GM18867 (cell line): ENCODE data around the gene CD300A.
A peak's percentile ranks its signal among the peaks of the same experiment; 100 is the strongest.
"Not testable (repeated sequence)": the region's sequence is repeated elsewhere in the genome, so short reads cannot be mapped to it uniquely, and the experiment has no call there.

Experiments
- ATAC-seq: cut with Tn5 transposase; IDR thresholded peaks from one replicate; pipeline ENCODE4 v1.9.1; 2021; ENCODE audit warnings: mild to moderate bottlenecking, moderate library complexity; ENCODE audit not compliant: unreplicated experiment

The CD300A gene

GRCh38 chr17:74478420-74479100, 12.1 kb downstream of the CD300A start:
- ATAC-seq = peak; percentile 58

- no peak for ATAC-seq
Observed at GRCh38 chr17:74480290-74480689, 13.9 kb downstream of the CD300A start.

- no peak for ATAC-seq
Observed at GRCh38 chr17:74481621-74482020, 15.2 kb downstream of the CD300A start.

GRCh38 chr17:74484066-74484465, 17.6 kb downstream of the CD300A start:
- ATAC-seq = no peak

GRCh38 chr17:74485022-74485743, 18.7 kb downstream of the CD300A start:
- no peak for ATAC-seq

- ATAC-seq = no peak
Observed at GRCh38 chr17:74485841-74486240, 19.4 kb downstream of the CD300A start.

GRCh38 chr17:74488276-74488675, 21.8 kb downstream of the CD300A start:
- not testable (repeated sequence) for ATAC-seq

GRCh38 chr17:74490716-74491115, 24.3 kb downstream of the CD300A start:
- ATAC-seq = no peak

GRCh38 chr17:74491626-74492025, 25.2 kb downstream of the CD300A start:
- ATAC-seq = no peak

GRCh38 chr17:74493331-74493833, 26.9 kb downstream of the CD300A start:
- ATAC-seq = no peak

- no peak for ATAC-seq
Observed at GRCh38 chr17:74497471-74497870, 31.0 kb downstream of the CD300A start.

GRCh38 chr17:74499992-74500391, 33.6 kb downstream of the CD300A start:
- no peak for ATAC-seq

- ATAC-seq = no peak
Observed at GRCh38 chr17:74502861-74503260, 36.4 kb downstream of the CD300A start.

GRCh38 chr17:74503949-74504348, 37.5 kb downstream of the CD300A start:
- ATAC-seq = not testable (repeated sequence)

GRCh38 chr17:74508156-74508555, 41.7 kb downstream of the CD300A start:
- no peak for ATAC-seq

- no peak for ATAC-seq
Observed at GRCh38 chr17:74512036-74512435, 45.6 kb downstream of the CD300A start.

GRCh38 chr17:74512624-74513091, 46.2 kb downstream of the CD300A start:
- no peak for ATAC-seq

GRCh38 chr17:74513987-74514631, 47.7 kb downstream of the CD300A start:
- no peak for ATAC-seq

GRCh38 chr17:74514632-74515334, 48.3 kb downstream of the CD300A start:
- ATAC-seq = no peak

GRCh38 chr17:74515941-74516340, 49.5 kb downstream of the CD300A start:
- ATAC-seq = no peak
